ENCODE data around the gene SLC35F1. TPM values are rescaled to one million over a fixed set of nuclear protein-coding genes. Genes with fewer than 3 reads are reported as not detected.
A peak's percentile ranks its signal among the peaks of the same experiment; 100 is the strongest.

Gene SLC35F1
- total RNA-seq, 4 donors from 2014 or later: 0.28 to 0.53 (median 0.40) TPM; not detected in 1

- TF ChIP-seq POLR2A (IDR thresholded peaks at IDR 0.05): no peak
- TF ChIP-seq, protein P1, sequence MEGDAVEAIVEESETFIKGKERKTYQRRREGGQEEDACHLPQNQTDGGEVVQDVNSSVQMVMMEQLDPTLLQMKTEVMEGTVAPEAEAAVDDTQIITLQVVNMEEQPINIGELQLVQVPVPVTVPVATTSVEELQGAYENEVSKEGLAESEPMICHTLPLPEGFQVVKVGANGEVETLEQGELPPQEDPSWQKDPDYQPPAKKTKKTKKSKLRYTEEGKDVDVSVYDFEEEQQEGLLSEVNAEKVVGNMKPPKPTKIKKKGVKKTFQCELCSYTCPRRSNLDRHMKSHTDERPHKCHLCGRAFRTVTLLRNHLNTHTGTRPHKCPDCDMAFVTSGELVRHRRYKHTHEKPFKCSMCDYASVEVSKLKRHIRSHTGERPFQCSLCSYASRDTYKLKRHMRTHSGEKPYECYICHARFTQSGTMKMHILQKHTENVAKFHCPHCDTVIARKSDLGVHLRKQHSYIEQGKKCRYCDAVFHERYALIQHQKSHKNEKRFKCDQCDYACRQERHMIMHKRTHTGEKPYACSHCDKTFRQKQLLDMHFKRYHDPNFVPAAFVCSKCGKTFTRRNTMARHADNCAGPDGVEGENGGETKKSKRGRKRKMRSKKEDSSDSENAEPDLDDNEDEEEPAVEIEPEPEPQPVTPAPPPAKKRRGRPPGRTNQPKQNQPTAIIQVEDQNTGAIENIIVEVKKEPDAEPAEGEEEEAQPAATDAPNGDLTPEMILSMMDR (IDR thresholded peaks at IDR 0.05): no peak
- H3K4me3 ChIP-seq: no peak overlapping the region
- no peaks in the 10 kb centered on the region for H3K27me3 ChIP-seq
- peaks cover 0 to 5% (median 0%) of the 10 kb centered on the region in 4 donors for H3K4me1 ChIP-seq
- no peak overlapping the region for H3K27ac ChIP-seq
- H3K9me3 ChIP-seq: no peaks in the 10 kb centered on the region
- DNase-seq: no peak
- H3K36me3 ChIP-seq: no peaks in the 10 kb centered on the region
Measured at GRCh38 chr6:117918454-117918853, 11.4 kb downstream of the SLC35F1 start.

GRCh38 chr6:117919275-117919674 lies 12.2 kb downstream of the SLC35F1 start:
- Histone ChIP-seq H3K27me3 (no peaks in the 10 kb centered on the region), H3K9me3 (no peaks in the 10 kb centered on the region), H3K27ac (no peak overlapping the region), H3K4me1 (peaks cover 0 to 5% (median 0%) of the 10 kb centered on the region in 4 donors), H3K36me3 (no peaks in the 10 kb centered on the region), H3K4me3 (no peak overlapping the region)
- TF ChIP-seq, protein P1 (IDR thresholded peaks at IDR 0.05): no peak
- TF ChIP-seq POLR2A (IDR thresholded peaks at IDR 0.05): no peak
- DNase-seq: no peak

DNA sequence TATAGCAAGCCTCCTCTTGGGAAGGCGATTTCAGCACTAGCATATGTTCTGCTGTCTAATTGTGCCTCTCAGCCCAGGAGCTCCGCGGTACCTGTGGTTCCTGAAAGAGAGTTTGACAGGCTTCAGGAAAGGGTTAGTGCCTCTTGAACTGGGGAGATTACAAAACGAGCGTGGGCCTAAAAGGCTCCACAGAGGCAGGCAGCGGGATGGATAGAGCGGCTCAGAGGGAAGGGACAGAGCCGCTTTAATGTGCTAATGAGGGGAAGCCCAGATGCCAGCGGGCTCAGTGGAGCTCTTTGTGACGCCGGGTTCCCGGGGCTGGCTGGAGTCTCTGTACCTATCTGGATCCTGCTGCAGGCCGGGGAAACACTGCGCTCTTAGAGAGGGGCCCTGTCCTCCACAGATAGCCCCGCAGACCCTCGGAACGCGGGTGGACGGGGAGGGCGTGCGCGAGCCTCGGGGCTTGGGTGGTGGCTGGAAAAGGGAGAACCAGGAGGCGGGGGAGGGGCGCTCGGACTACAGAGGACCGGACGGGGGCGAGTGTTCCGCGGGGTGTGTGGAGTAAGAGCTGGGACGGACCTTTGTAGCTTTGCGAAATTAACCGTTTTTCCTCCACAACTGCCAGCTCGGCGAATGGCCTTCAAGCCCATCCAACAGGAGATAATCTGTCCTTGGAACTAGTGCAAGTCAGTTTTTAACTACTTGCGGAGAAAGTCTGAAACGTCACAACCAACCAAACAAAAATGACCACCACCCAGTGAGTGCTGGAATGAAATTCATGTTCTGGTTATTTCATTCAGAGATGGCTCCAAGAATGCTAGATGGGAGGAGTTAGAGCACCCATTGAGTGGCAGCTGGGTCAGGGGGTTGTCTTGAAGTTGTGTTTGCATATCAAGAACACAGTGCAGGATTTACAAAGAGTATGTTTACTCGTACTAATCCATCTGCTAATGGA lies 13.0 kb downstream of the SLC35F1 start:
- DNase-seq: peak in 1 of 3 donors; percentile 46

DNA sequence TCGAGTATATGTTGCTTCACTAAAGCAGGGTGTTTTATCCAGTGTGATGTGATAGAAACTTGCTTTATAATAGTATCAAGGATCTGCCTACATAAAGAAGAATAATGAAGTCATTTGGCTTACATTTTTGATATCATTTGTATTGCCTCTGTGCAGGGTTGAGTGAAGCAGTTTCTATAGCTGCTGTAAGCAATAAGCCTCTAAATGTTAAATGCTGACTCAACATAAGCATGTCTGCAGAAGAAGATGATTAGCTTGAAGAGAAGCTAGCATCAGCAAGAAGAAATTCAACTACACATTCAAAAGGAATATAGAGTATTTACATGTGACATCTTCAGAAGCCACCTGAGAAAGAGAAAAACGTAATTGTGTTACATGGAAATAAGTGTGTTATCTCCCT lies 17.6 kb downstream of the SLC35F1 start:
- peaks cover 0 to 7% (median 0%) of the 10 kb centered on the region in 4 donors for H3K9me3 ChIP-seq
- H3K36me3 ChIP-seq: no peaks in the 10 kb centered on the region
- TF ChIP-seq, protein P1 (IDR thresholded peaks at IDR 0.05): no peak
- no peak for TF ChIP-seq POLR2A (IDR thresholded peaks at IDR 0.05)
- H3K27ac ChIP-seq: no peak overlapping the region
- no peak overlapping the region for H3K4me3 ChIP-seq
- H3K27me3 ChIP-seq: no peaks in the 10 kb centered on the region
- H3K4me1 ChIP-seq: peaks cover 0 to 5% (median 0%) of the 10 kb centered on the region in 4 donors
- no peak for DNase-seq

More for the DNA sequence above, 13.0 kb downstream of the SLC35F1 start:
- Histone ChIP-seq H3K36me3 (no peaks in the 10 kb centered on the region), H3K9me3 (no peaks in the 10 kb centered on the region), H3K27ac (no peak overlapping the region), H3K4me1 (peaks cover 0 to 5% (median 0%) of the 10 kb centered on the region in 4 donors), H3K27me3 (no peaks in the 10 kb centered on the region), H3K4me3 (peak overlapping the region in 2 of 4 donors; percentile 27 to 38)
- TF ChIP-seq, protein P1 (IDR thresholded peaks at IDR 0.05): no peak
- TF ChIP-seq POLR2A (IDR thresholded peaks at IDR 0.05): no peak

DNA sequence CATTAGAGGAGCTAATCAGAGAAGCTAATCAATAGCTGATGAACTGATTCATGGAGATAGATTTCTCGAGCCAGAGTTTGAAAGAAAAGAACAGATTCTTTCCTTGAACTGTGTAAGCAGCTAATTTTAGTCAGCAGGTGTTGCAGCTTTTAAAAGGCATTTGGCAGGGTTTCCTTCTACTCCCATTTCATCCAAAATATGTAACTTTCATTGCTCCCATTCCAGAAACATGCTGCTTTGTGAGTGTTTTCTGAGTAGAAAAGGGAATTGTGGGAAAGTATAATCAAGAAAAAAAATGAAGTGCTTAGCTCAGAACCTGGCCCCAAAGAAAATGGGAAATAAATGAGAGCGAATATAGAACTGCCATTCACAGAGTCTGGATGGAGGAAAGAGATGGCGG lies 20.8 kb downstream of the SLC35F1 start:
- no peaks in the 10 kb centered on the region for H3K36me3 ChIP-seq
- H3K4me1 ChIP-seq: no peaks in the 10 kb centered on the region
- no peak for DNase-seq
- peaks cover 0 to 7% (median 0%) of the 10 kb centered on the region in 4 donors for H3K9me3 ChIP-seq
- H3K27me3 ChIP-seq: no peaks in the 10 kb centered on the region
- TF ChIP-seq, protein P1 (IDR thresholded peaks at IDR 0.05): no peak
- no peak for TF ChIP-seq POLR2A (IDR thresholded peaks at IDR 0.05)
- no peak overlapping the region for H3K27ac ChIP-seq
- no peak overlapping the region for H3K4me3 ChIP-seq
